Measurements from ENCODE around the gene REPS1.
"Not testable (repeated sequence)": the region's sequence is repeated elsewhere in the genome, so short reads cannot be mapped to it uniquely, and the experiment has no call there.

The REPS1 gene

GRCh38 chr6:138987643-138988468 lies at the start of gene REPS1:
TSS of gene REPS1 (minus strand) at chr6:138988253. CDS start at chr6:138987682, 571 bp downstream.
- DNase-seq = peak; percentile 27 to 85

- no peak for DNase-seq
Measured at GRCh38 chr6:139037490-139037889, 49.4 kb upstream of the REPS1 start.

GRCh38 chr6:139030228-139030963 lies 42.3 kb upstream of the REPS1 start:
- DNase-seq = no peak

GRCh38 chr6:139029470-139030227 lies 41.6 kb upstream of the REPS1 start:
- DNase-seq = peak in 1 of 2 experiments; percentile 23

GRCh38 chr6:139028658-139029469 lies 40.8 kb upstream of the REPS1 start, which contains the start of gene ABRACL:
TSS of gene ABRACL (plus strand) at chr6:139028745. CDS start at chr6:139034161, 5,416 bp downstream.
- DNase-seq = peak in 1 of 2 experiments; percentile 70

- DNase-seq = no peak
Measured at GRCh38 chr6:139028215-139028657, 40.2 kb upstream of the REPS1 start.

GRCh38 chr6:139027620-139028182 lies 39.6 kb upstream of the REPS1 start:
- no peak for DNase-seq

- DNase-seq = not testable (repeated sequence)
Measured at GRCh38 chr6:139025416-139025815, 37.4 kb upstream of the REPS1 start.

- DNase-seq = no peak
Measured at GRCh38 chr6:139020689-139021088, 32.6 kb upstream of the REPS1 start.

- DNase-seq = no peak
Measured at GRCh38 chr6:139019722-139020121, 31.7 kb upstream of the REPS1 start.

GRCh38 chr6:139017227-139017626 lies 29.2 kb upstream of the REPS1 start:
- no peak for DNase-seq

GRCh38 chr6:139016337-139017213 lies 28.5 kb upstream of the REPS1 start:
- no peak for DNase-seq

GRCh38 chr6:139014945-139015344 lies 26.9 kb upstream of the REPS1 start:
- no peak for DNase-seq

GRCh38 chr6:139013185-139013800 lies 25.2 kb upstream of the REPS1 start:
- no peak for DNase-seq

- no peak for DNase-seq
Measured at GRCh38 chr6:139011980-139012379, 23.9 kb upstream of the REPS1 start.

GRCh38 chr6:139010674-139011073 lies 22.6 kb upstream of the REPS1 start:
- DNase-seq = no peak

GRCh38 chr6:139008117-139008516 lies 20.1 kb upstream of the REPS1 start:
- no peak for DNase-seq

GRCh38 chr6:139007428-139007827 lies 19.4 kb upstream of the REPS1 start:
- no peak for DNase-seq

- DNase-seq = no peak
Measured at GRCh38 chr6:139006477-139006876, 18.4 kb upstream of the REPS1 start.

- no peak for DNase-seq
Measured at GRCh38 chr6:139003751-139004150, 15.7 kb upstream of the REPS1 start.

Measured in SW 1271 (cell line).